HG03342 (cell line): ENCODE data around the gene SPNS2.
"Not testable (repeated sequence)": the region's sequence is repeated elsewhere in the genome, so short reads cannot be mapped to it uniquely, and the experiment has no call there.

Experiments used
- ATAC-seq: cut with Tn5 transposase; IDR thresholded peaks from one replicate; pipeline ENCODE4 v1.9.1; 2021; ENCODE audit warnings: mild to moderate bottlenecking, moderate library complexity; ENCODE audit not compliant: unreplicated experiment

The SPNS2 gene

DNA sequence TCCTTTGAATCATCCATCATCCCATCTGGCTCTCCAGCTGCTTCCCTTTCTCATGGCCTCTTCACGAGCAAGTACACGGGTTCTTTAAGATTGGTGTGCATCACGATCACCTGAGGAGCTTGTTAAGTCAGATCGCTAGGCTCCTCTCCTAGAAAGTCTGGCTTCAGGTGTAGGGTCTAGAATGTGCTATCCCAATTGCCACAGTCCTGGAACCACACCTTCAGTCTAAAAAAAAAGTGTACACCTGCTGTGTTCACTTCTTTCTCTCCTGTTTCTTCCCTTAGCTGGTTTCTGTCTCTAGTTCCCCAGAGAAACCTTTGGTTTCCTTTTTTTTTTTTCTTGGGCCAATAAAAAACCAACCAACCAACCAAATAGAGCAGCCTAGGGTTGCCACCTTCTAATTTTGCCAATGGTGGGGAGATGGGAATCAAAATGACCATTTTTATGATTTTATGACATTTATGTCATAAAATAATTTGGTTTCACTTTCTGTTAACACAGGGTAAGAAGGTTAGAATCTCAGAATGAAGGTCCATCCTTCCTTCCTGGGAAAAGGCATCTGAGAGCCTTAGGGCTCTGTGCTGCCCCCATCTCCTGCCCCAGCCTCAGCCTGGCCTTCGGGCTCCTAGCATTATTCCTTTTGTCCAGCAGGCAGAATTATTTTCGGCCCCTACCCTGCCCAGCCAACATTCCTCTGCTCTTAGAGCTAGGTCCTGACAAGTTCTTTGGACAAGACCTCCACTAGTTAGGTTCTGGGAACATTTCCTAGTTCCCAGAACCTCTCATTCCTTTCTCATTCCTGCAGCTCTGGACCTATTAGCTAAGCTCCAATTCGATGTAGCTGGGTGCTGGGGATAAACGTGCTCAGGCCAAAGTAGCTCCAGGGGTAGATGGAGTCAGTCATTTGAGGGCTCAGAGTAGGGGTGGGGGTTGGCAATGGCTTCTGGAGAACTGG is 63.6 kb downstream of the SPNS2 start:
- no peak for ATAC-seq

DNA sequence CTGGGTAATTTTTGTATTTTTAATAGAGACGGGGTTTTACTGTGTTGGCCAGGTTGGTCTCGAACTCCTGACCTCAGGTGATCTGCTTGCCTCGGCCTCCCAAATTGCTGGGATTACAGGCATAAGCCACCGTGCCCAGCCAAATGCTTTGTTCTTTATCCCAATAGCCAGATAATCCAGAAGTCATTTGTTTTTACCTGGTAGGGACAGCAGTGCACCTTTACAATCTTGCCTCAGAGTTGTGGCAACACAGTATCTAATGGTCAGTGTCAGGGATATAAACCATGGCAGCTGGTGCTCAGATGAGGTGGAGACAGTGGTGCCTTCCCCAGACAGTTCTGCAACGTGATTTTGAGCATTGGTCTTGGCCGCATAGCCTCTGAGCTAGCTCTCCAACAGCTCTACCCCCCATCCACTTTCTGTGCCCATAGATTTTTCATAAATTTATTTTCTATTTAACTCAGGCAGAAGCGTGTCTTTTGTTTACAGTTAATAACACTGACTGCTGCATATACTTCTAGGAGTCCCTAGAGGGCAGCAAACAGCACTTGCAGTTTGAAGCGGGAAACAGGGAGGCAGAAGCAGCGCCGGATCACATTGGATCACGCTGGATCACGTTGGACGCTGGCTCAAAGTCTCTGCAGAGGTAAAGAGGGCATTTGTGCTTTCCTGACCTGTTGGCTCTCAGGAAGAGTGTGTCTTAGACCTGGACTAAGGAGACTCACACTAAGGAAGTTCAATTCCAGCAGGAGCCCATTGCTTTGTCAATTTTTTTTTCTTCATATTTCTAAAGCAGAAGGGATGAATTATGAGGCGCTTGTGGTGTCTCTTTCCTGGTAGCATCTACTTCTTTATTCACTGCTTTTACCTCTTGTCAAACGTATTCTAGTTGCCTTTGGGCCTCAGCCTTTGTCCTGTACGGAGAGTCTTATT is 66.8 kb downstream of the SPNS2 start:
- no peak for ATAC-seq

DNA sequence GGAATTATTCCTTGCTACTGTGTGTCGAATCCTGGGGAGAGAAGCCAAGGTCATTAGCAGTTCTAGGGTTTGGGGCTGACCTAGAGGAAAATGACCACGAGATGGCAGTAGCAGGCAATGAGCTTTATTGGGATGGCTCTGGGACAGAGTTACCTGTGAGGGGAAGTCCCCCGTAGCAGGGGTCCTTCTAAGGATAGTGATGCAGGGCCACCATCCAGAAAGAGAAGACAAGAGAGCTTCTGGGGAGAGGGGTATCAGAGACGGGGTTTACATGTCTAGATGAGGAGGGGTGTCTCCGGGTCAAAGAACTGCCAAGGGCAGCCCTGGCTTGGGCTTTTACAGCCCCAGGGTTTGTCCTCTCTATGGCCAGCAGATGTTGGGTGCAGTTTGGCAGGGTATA is 68.1 kb downstream of the SPNS2 start:
- no peak for ATAC-seq

DNA sequence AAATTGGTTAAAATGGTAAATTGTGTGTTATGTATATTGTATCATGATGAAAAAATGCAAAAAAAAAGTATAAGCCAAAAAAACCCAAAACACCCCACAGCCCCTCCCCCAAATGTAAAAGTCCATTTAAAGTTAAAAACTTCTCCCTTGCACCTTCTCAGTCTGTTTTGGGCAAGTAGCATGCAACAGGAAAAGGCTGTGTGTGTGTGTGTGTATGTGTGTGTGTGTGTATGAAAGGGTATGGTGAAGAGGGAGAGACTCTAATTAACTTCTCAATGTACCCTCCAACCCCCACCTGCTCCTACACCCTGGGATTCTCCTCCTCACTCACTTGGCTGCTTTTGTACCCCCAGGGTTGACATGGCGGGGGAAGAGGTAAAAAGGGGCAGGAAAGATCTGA is 70.9 kb downstream of the SPNS2 start:
- no peak for ATAC-seq

DNA sequence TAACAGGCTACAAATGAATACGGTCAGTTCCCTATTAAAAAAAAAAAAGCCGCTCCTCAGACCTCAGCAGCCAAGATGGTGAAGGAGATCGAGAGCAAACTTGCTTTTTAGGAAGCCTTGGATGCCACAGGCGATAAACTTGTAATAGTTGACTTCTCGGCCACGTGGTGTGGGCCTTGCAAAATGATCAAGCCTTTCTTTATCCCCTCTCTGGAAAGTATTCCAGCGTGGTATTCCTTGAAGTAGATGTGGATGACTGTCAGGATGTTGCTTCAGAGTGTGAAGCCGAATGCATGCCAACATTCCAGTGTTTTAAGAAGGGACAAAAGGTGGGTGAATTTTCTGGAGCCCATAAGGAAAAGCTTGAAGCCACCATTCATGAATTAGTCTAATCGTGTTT is 73.5 kb downstream of the SPNS2 start:
- no peak for ATAC-seq

DNA sequence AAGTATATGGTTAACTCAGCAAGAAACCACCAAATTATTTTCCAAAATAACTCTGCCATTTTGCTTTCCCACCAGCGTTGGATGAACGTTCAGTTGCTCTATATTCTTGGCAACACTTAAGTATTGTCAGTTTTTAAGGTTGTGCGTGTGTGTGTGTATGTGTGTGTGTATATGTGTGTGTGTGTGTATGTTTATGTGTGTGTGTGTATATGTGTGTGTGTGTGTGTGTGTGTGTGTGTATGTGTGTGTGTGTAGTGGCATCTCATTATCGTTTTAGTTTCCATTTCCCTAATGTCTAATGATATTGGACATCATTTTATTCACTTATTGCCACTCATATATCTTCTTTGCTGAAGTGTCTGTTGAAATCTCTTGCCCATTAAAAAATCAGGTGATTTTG is 74.4 kb downstream of the SPNS2 start:
- no peak for ATAC-seq

DNA sequence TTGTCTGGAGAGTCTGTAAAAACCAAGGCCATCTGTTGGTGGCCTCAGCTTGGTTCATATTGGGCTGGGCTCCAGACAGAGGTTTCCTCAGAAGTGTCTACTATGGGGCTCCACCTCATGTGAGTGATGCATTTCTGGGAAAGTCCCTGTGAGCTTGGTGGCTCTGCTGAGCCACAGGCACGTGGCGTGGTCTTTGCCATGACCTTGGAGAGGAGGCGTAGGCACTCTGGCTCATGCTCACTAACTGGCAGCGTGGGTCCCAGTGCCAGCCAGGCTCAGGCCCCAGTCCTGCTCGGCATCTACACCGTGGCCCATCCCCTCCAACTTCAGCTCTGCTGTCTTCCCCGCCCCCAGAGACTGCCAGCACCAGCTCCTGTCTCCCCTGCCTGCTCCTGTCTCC is 75.0 kb downstream of the SPNS2 start:
- ATAC-seq = no peak

DNA sequence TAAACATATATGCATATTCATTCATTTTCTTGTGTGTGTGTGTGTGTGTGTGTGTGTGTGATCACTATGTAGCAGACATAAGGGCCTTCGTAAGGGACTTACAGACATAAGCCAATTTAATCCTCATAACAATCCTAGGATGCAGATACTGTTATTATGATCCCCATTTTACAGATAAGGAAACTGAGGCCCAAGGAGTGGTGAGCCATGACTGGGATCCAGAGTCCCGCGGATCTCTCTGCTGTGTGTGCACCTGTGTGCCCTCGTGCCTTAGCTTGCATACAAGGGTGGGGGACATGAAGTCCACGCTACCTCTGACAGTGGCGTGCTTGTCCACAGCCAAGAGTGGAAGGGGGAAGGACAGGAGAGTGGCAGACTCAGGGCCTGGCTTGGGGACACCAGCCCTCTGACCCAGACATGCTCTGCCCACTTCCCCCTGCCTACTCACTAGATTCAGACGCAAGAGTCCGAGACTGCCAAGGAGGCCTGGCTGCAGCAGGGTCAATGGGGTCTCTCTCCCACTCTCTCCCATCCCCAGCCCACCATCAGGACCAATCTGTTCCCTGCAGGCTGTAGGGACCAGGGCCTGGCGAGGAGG is 75.9 kb downstream of the SPNS2 start:
- ATAC-seq = no peak

DNA sequence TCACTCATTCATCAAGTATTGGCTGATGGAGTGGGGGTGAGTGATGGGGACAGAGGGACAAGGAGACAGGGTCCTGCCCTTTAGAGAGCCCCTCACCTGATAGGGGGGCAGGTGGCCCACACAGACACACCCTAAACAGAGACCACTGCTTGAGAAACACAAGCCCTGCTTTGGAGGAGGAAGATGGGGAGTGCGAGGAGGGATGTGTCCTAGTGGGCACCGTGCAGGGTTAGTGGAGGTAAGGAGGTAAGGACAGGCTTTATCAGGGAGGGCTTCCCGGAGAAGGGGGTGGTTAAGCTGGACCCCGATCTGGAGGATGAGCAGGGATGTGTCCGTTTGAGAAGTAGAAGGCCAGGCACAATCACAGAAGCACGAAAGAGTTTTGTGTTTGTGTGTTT is 77.5 kb downstream of the SPNS2 start:
- no peak for ATAC-seq

DNA sequence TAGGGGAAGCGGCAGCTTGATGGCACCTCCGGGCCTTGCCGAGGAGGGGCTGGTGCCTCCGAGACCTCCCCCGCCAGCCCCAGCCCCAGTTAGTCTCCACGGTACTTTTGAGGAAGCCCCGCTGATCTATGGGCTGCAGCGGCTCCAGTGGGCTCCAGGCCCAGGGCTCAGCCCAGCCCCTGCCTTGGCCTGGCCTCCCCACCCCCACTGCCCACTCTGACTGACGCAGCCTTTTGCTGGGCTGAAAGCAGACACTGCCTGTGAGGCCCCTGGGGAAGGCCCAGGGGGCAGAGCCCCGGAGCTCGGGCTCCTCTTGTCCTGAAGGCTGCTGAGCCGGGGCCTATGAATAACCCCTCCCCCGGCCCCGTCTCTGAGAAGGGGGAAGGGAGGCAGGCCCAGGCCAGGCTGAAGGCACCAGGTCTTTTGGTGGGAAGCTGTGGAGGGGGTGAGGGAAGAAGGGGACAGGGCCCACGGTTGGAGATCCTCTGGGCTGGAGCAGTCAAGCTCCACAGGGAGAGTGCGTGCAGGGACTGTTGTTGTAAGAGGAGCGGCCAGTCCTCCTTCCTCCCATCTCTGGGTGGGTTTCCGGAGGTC is 78.1 kb downstream of the SPNS2 start:
- no peak for ATAC-seq

DNA sequence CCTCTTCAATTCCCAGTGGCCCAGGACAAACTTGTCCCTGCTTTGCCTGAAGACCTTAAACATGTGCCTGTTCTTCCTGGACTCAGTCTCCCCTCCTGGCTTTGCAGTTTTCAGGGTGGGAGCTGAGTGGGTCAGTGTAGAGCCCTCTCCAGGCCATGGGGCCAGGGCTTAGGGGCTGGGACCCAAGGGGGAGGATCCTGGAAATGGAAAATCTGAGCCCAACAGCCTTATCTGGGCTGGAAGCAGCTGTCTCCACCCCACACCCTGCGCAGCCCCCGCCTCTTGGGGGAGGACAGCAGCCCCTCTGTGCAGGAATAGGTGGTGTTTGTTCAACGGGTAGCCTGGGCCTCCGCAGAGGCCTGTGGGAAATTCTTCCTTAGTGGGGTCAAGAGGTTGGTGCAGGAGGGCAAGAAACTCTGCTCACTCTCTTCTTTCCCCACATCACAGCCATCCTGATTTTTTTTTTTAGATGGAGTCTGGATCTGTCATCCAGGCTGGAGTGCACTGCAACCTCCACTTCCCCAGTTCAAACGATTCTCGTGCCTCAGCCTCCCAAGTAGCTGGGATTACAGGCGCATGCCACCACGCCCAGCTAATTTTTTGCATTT is 78.8 kb downstream of the SPNS2 start:
- no peak for ATAC-seq

DNA sequence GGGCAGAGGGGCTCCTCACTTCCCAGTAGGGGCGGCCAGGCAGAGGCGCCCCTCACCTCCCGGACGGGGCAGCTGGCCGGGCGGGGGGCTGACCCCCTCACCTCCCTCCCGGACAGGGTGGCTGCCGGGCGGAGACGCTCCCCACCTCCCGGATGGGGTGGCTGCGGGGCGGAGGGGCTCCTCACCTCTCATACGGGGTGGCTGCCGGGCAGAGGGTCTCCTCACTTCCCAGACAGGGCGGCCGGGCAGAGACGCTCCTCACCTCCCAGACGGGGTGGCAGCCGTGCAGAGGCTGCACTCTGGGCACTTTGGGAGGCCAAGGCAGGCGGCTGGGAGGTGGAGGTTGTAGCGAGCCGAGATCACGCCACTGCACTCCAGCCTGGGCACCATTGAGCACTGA is 79.7 kb downstream of the SPNS2 start:
- not testable (repeated sequence) for ATAC-seq

DNA sequence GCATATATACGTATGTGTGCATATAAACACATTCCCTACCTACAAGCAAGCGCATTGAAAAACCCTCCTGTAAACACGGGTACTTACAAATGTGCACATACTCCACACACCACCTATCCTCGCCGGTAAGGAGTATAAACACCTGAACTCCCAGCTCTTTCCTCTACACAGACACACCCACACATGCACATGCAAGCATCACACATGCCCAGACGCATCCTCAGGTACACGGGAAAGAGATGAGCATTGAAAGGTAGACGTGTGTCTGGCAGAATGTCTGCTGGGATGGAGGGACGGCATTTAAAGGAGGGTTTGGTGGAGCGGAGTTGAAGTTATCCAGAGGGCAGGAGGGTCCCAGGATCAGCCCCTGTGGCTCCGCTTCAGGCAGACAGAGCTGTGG is 81.0 kb downstream of the SPNS2 start:
- no peak for ATAC-seq

DNA sequence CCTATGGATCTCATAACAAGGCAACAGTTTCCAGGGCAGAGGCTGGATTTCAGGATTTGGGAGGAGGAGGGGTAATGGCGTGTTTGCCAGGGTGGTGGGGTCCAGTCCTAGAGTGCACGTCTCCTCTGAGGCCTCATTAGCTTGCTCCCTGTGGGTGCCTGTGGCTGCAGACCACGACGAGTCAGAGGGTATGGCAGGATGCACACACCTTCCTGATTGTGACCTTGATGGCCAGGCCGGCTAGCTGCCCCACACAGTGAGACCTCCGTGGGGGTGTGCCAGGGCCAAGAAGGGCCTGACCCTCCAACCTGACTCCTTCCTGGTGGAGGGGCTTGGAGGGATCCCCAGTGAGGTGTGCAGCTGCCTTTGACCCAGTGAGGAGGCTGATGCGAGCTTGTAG is 81.6 kb downstream of the SPNS2 start:
- no peak for ATAC-seq

DNA sequence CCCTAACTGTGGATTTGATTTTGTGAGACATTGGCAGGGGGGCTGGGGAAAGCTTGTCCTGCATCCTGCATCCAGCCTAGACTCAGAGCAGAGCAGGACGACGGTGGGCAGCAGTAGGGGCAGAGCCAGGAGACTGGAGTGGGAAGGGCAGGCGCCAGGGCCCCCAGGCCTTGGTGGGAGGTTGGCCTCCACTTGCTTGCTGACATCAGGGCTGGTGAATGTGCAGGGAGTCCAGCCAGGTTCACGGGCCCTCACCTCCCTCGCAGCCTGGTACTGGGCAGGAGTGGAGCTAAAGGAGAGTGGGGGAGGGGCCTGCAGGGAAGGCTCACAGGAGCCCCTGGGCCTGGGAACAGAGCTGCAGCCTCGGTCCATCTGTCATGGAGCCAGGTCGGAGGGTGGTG is 83.4 kb downstream of the SPNS2 start:
- ATAC-seq = no peak

DNA sequence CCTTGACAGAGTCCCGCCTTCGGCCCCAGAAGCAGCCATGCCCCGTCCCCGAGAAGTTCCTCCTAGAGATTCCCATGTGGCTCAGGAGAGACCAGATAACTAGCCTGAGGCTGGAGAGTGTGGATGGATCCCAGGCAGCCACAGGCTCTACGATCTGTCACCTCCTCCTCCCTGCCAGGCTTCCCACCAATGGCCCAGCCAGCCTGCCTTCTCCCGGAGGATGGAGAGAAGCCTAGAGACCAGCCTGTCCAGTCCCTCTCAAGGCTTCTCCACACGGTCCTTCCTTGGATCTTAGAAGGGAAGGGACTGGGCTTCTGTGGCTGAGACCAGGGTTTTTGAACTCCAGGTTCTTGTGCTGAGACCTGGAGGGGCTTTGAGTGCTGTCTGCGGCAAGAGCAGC is 84.0 kb downstream of the SPNS2 start:
- no peak for ATAC-seq

DNA sequence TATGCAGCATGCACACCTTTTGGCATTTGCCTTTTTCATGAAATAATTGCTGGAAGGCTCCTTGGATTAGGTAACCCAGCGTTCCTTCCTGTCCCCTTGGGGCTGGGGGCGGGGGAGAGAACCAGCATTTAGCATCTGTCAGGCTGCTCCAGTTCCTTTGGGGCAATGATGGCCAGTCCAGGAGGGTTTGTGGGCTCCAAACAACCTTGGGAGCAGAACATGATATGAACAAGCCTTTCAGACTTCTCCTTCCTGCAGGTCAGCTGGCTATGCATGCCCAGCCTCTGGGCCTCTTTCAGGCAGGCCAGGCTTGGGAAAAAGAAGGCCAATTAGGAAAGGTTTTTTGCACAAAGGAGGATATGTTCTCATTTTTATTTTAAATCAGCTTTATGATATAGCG is 84.5 kb downstream of the SPNS2 start:
- ATAC-seq = no peak

DNA sequence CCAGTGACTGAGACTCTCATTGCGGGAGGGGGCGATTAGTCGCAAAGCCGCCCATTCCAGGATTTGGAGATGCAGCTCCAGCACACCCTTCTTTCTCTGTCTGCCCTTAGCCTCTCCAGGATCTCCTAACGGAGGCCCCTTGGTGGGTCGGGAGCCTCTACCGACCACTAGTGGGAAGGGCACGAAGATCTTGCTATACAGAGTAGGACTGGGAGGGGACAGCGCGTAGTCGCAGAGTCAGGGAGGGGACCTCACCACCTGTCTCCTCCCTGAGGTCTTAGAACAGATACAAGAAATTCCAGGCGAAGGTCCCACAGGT is 85.1 kb downstream of the SPNS2 start:
- ATAC-seq = no peak

DNA sequence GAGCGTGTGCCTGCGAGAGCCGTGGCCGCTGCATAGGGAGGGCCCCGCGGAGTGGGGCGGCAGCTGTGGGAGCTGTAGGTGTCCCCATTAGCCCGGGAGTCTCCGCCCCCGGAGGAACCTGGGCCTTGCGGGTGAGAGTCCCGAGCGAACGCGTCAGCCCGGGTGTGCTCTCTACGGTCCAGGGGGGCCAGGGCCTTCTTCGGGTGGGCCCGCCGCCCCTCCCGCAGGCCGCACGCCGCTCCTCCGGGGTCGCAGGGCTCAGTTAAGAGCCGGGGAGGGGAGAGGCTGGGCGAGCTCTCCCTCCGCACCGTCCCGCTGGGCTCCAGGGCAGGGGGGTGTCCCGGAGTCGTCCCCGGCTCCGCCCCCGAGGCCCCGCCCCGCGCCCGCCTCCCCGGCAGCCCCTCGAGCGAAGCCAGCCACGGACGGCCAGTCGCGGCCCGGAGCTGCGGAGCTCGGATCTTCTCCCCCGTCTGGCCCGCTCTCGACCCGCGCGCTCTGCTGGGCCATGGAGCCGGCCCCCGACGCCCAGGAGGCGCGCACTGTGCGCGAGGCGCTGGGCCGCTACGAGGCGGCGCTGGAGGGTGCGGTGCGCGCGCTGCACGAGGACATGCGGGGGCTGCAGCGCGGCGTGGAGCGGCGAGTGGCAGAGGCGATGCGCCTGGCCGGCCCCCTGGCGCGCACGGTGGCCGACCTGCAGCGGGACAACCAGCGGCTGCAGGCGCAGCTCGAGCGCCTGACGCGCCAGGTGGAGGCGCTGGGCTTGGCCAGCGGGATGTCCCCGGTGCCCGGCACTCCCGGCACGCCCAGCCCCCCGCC is 85.6 kb downstream of the SPNS2 start, which contains the start of gene SMTNL2:
Gene SMTNL2 (plus strand): TSS at position 429 of the 816 bp plus-strand sequence. CDS start 77 bp downstream, at position 506.
- ATAC-seq = no peak
